ENCODE data around the gene SBK3.
"Not testable (repeated sequence)": the region's sequence is repeated elsewhere in the genome, so short reads cannot be mapped to it uniquely, and the experiment has no call there.

SBK3 gene, protein sequence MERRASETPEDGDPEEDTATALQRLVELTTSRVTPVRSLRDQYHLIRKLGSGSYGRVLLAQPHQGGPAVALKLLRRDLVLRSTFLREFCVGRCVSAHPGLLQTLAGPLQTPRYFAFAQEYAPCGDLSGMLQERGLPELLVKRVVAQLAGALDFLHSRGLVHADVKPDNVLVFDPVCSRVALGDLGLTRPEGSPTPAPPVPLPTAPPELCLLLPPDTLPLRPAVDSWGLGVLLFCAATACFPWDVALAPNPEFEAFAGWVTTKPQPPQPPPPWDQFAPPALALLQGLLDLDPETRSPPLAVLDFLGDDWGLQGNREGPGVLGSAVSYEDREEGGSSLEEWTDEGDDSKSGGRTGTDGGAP

DNA sequence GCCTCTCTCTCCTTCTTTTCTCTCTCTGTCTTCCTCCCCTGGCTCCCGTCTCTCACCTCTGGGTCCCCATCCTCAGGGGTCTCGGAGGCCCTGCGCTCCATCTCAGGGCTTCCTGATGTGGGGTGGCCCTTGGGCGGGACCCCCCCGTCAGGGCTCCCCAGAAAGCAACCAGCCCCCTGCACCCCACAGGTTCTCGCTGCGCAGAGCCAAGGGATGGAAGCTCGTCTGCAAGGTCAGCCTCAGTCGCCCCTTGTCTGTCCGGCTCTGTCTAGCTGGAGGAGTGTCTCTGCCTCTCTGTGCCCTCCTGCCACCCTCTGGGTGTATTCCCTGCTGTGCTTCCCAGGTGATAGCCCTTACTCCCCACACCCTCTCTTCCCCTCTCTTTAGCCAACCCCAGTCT lies at the start of gene SBK3:
Gene SBK3 (minus strand): TSS at position 101 of the 400 bp plus-strand sequence. CDS start 0 bp downstream, at position 101.
- H3K9me3 Mint-ChIP-seq, result no peaks in the 10 kb centered on the region
- H3K36me3 Mint-ChIP-seq (ENCODE audit: low read depth), result no peaks in the 10 kb centered on the region
- no peak for DNase-seq (ENCODE audit: low spot score)
- H3K4me3 Mint-ChIP-seq, result no peak within 1 kb of the TSS
- peaks cover 5% of the 10 kb centered on the region for H3K27me3 Mint-ChIP-seq (ENCODE audit: low read depth)
- no peak within 1 kb of the TSS for H3K27ac Mint-ChIP-seq
- H3K4me1 Mint-ChIP-seq (ENCODE audit: low read depth), result no peaks in the 10 kb centered on the region

DNA sequence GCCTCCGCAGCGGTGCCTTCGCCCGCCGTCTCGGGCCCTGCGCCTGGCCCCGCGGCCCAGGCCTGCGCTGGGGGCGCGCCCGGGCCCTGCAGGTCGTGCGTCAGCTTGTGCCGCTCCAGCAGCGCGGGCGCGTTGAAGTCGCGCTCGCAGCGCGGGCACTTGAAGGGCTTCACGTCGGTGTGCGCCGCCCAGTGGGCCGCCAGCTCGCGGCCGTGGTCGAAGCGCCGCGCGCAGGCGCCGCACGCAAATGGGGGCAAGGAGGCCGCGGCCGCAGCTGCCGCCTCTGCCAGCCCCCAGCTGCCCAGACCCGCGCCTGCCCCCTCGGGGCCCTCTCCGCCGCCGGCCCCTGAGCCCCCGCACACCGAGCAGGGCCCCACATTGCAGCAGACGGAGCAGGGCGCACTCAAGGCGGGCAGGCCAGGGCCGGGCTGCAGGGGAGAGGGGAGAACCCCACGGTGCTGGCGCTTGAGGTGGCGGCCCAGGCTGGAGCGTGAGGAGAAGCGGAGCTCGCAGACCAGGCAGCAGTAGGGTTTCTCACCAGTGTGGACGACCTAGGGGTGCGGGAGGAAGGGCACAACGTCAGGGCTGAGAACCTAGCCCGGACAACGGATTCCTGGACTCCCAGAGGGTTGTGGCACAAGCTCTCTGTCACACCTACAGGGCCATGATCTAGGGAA lies 47.9 kb upstream of the SBK3 start:
- Mint-ChIP-seq H3K27ac (no peak overlapping the region), H3K9me3 (no peaks in the 10 kb centered on the region), H3K36me3 (ENCODE audit: low read depth) (peaks cover 34% of the 10 kb centered on the region), H3K27me3 (ENCODE audit: low read depth) (no peaks in the 10 kb centered on the region), H3K4me1 (ENCODE audit: low read depth) (peaks cover 2% of the 10 kb centered on the region), H3K4me3 (no peak overlapping the region)
- DNase-seq (ENCODE audit: low spot score), result no peak

DNA sequence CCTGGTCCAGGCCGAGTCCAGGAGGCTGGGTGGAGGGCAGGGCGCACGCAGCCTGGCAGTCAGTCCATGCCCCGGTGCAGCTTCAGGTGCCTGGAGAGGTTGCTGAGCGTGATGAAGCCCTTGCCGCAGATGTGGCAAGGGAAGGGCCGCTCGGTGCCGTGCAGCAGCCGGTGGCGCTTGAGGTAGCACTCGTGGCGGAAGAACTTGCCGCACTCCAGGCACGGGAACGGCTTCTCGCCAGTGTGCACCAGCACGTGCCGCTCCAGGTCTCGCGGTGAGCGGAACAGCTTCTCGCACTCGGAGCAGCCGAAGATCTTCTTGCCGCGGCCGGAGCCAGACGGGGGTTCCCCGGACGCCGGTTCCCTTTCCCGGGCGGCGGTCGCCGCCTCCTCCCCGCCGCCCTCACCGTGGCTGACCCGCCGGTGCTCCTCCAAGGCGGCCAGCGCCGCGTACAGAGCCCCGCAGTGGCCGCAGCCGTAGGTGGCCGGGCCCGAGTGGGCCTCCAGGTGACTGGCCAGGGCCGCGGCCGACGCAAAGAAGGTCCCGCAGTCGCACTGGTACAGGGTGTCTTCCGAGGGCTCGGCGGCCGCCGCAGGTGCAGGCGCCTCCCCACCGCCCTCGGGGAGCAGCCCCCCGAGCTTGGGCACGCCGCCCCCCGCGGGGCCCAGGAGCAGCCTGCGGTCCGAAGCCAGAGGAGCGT lies 47.2 kb upstream of the SBK3 start:
- peaks cover 34% of the 10 kb centered on the region for H3K36me3 Mint-ChIP-seq (ENCODE audit: low read depth)
- no peaks in the 10 kb centered on the region for H3K27me3 Mint-ChIP-seq (ENCODE audit: low read depth)

DNA sequence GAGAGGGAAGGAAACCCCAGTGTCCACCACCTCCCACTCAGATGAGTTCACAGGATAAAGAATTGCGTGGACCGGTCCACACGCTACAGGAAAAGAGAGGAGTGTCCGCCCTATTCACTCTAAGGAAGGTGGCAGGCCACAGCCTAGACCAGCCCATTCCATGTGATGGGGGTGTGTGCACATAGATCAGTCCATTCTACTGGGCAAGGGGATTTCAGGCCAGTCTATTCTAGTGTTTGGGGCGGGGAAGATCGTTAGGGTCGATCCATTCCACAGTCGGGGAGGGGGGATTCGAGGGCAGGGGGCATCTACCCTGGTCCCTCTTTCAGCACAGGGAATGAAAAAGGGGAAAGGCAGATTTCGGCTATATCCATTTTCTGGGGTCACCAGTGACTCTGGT lies 46.2 kb upstream of the SBK3 start:
- H3K9me3 Mint-ChIP-seq, result no peaks in the 10 kb centered on the region
- peaks cover 29% of the 10 kb centered on the region for H3K36me3 Mint-ChIP-seq (ENCODE audit: low read depth)
- H3K27me3 Mint-ChIP-seq (ENCODE audit: low read depth), result peaks cover 7% of the 10 kb centered on the region
- no peak for DNase-seq (ENCODE audit: low spot score)
- H3K27ac Mint-ChIP-seq, result no peak overlapping the region
- H3K4me1 Mint-ChIP-seq (ENCODE audit: low read depth), result peaks cover 5% of the 10 kb centered on the region
- H3K4me3 Mint-ChIP-seq, result no peak overlapping the region

More for the DNA sequence above, 47.2 kb upstream of the SBK3 start:
- Mint-ChIP-seq H3K4me1 (ENCODE audit: low read depth) (no peaks in the 10 kb centered on the region), H3K4me3 (no peak overlapping the region), H3K27ac (no peak overlapping the region), H3K9me3 (no peaks in the 10 kb centered on the region)
- no peak for DNase-seq (ENCODE audit: low spot score)

DNA sequence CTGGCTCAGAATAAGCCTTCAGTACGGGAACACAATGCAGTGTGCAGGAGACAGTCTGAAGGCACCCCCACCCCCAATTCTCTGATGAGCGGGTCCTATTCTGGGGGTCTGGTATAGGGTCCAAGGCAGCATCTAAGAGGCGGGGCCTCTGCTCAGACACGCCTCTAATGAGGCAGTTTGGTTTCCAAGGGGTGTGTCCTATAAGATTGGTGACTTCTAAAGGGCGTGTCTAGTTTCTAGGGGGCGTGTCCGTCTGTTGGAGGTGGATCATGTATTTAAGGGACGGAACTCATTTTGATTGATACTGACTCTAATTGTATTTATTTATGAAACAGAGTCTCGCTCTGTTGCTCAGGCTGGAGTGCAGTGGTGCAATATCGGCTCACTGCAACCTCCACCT lies 45.3 kb upstream of the SBK3 start:
- H3K9me3 Mint-ChIP-seq, result no peaks in the 10 kb centered on the region
- no peak overlapping the region for H3K4me3 Mint-ChIP-seq
- peaks cover 6% of the 10 kb centered on the region for H3K4me1 Mint-ChIP-seq (ENCODE audit: low read depth)
- peaks cover 7% of the 10 kb centered on the region for H3K27me3 Mint-ChIP-seq (ENCODE audit: low read depth)
- H3K36me3 Mint-ChIP-seq (ENCODE audit: low read depth), result peaks cover 20% of the 10 kb centered on the region
- no peak for DNase-seq (ENCODE audit: low spot score)
- no peak overlapping the region for H3K27ac Mint-ChIP-seq

DNA sequence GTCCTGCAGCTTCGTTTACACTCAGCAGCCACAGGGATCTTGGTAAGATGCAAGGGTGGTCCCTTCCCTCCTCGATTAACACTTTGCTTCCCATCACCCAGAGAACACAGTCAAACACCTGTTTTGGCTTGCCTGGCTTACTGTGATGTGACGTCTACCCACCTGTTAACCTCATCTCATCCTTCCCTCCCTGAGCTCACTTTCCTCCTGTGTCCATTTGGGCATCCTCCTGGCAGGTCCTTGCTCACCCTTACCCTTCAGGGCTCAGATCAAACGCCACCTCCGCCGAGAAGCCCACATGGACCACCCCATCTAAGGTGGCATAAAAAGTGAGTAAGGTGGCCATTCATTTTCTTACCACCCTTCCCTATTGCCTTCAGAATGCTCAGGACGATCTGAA lies 44.8 kb upstream of the SBK3 start:
- H3K36me3 Mint-ChIP-seq (ENCODE audit: low read depth), result peaks cover 15% of the 10 kb centered on the region
- H3K27me3 Mint-ChIP-seq (ENCODE audit: low read depth), result peaks cover 12% of the 10 kb centered on the region
- no peaks in the 10 kb centered on the region for H3K9me3 Mint-ChIP-seq
- DNase-seq (ENCODE audit: low spot score), result no peak
- H3K27ac Mint-ChIP-seq, result no peak overlapping the region
- H3K4me1 Mint-ChIP-seq (ENCODE audit: low read depth), result peaks cover 10% of the 10 kb centered on the region
- no peak overlapping the region for H3K4me3 Mint-ChIP-seq

DNA sequence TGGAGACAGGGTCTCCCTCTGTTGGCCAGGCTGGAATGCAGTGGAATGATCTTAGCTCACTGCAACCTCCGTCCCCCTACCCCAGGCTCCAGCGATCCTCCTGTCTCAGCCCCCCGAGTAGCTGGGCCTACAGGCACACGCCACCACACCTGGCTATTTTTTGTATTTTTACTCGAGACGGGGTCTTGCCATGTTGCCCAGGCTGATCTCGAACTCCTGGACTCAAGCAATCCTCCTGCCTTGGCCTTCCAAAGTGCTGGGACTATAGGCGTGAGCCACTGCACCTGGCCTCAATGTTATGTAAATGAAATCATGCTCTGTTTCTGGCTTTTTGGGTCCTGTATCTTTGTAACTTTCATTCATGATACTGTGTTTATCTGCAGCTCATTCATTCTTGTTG lies 43.4 kb upstream of the SBK3 start:
- Mint-ChIP-seq H3K27ac (no peak overlapping the region), H3K4me3 (no peak overlapping the region), H3K27me3 (ENCODE audit: low read depth) (peaks cover 16% of the 10 kb centered on the region), H3K36me3 (ENCODE audit: low read depth) (peaks cover 8% of the 10 kb centered on the region), H3K9me3 (no peaks in the 10 kb centered on the region), H3K4me1 (ENCODE audit: low read depth) (peaks cover 10% of the 10 kb centered on the region)
- no peak for DNase-seq (ENCODE audit: low spot score)

DNA sequence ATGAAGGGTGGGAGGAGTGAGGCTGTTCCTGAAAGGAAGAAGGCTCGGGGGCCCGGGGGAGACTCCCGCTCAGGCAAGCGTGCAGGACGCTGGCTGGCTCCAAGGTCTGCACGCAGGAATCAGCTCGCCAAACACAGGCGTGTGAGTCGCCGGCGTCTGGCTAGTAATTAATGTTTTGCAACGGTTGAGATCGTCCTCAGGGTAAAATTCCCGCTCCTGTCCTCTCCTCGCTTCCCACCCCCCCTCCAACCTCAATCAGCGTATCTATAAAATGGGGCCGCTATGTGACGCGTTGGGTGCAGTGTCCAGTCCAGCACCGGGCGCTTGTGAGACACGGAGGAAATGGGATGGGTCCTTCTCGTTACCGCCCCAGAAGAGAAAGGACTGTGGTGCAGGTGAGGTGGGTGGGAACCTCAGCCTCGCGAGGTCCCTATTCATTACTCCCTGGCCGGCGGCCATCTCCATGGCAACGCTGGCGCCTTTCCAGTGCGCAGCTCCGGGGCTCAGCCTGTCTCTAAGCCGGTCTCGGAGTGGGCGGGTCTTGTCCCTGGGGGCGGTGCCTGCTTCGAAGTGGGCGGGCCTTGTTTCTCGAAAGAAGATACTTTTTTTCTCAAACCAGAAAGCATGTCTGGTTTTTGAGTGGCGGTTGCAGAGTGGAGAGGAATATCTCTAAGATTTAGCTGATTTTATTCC lies 41.8 kb upstream of the SBK3 start:
- H3K27ac Mint-ChIP-seq, result no peak overlapping the region
- H3K36me3 Mint-ChIP-seq (ENCODE audit: low read depth), result peaks cover 6% of the 10 kb centered on the region
- peaks cover 12% of the 10 kb centered on the region for H3K4me1 Mint-ChIP-seq (ENCODE audit: low read depth)
- H3K27me3 Mint-ChIP-seq (ENCODE audit: low read depth), result peaks cover 16% of the 10 kb centered on the region
- H3K9me3 Mint-ChIP-seq, result no peaks in the 10 kb centered on the region
- peak; percentile 86 for DNase-seq (ENCODE audit: low spot score)
- H3K4me3 Mint-ChIP-seq, result peak overlapping the region; percentile 80

DNA sequence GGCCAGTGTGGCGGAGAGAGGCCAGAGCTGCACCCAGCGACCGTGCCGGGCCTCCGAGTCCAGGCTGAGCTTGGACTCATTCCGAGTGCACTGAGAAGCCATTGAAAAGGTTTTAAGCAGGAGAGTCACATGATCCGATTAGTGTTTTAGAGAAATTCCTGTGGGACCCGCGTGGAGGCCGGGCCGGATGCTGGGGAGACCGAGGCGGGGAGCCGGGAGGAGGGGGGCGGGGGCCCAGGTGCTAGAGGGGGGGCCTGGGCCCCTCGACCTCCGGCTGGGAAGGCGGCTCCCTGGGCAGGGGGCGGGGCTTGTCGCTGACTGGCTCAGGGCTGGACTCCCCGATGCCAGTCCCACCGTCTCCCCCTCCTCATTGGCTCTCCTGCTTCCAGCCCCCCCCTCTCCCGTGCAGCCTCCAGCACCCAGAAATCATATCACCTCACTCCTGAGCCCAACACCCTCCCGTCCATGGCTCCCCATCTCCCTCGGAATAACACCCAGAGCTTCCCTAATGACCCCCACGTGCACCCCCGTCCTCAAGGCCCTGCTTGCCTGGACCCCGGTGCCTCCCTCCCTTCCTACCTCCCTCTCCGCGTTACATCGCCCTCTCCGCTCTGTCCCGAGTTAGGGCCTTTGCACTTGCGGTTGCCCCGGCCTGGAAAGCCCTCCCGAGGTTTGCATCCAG lies 40.5 kb upstream of the SBK3 start:
- Mint-ChIP-seq H3K4me1 (ENCODE audit: low read depth) (peaks cover 19% of the 10 kb centered on the region), H3K36me3 (ENCODE audit: low read depth) (no peaks in the 10 kb centered on the region), H3K27me3 (ENCODE audit: low read depth) (peaks cover 16% of the 10 kb centered on the region), H3K9me3 (no peaks in the 10 kb centered on the region), H3K27ac (no peak overlapping the region), H3K4me3 (peak overlapping the region; percentile 32)
- no peak for DNase-seq (ENCODE audit: low spot score)

DNA sequence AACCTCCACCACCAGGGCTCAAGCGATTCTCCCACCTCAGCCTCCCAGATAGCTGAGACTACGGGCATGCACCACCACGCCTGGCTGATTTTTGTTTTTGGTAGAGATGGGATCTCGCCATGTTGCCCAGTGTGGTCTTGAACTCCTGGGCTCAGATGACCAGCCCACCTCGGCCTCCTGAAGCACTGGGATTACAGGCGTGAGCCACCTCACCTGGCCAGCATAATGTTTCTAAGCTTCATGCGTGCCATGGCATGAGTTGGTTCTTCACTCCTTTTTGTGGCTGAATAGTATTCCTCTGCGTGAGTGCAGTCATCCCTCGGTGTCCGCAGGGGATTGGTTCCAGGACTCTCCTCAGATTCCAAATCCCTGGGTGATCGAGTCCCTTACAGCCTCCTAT lies 39.5 kb upstream of the SBK3 start:
- H3K4me1 Mint-ChIP-seq (ENCODE audit: low read depth), result peaks cover 23% of the 10 kb centered on the region
- H3K4me3 Mint-ChIP-seq, result no peak overlapping the region
- no peaks in the 10 kb centered on the region for H3K9me3 Mint-ChIP-seq
- no peak overlapping the region for H3K27ac Mint-ChIP-seq
- H3K27me3 Mint-ChIP-seq (ENCODE audit: low read depth), result peaks cover 16% of the 10 kb centered on the region
- peaks cover under 1% of the 10 kb centered on the region for H3K36me3 Mint-ChIP-seq (ENCODE audit: low read depth)
- DNase-seq (ENCODE audit: low spot score), result no peak

DNA sequence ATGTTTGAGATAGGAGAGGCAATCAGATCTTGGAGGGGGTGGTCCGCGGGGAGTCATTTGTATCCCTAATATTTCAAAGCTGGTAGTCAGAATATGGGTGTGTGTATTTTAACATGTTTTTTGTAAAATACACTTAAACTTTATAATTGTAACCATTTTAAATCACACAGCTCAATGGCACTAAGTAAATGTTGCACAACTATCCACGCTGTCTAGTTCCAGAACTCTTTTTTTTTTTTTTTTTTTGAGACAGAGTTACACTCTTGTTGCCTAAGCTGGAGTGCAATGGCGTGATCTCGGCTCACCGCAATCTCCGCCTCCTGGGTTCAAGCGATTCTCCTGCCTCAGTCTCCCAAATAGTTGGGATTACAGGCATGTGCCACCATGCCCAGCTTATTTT lies 38.6 kb upstream of the SBK3 start:
- H3K4me3 Mint-ChIP-seq; H3K9me3 Mint-ChIP-seq; H3K36me3 Mint-ChIP-seq (ENCODE audit: low read depth); H3K27ac Mint-ChIP-seq; DNase-seq (ENCODE audit: low spot score): not testable (repeated sequence)
- peaks cover 27% of the 10 kb centered on the region for H3K4me1 Mint-ChIP-seq (ENCODE audit: low read depth)
- H3K27me3 Mint-ChIP-seq (ENCODE audit: low read depth), result peaks cover 16% of the 10 kb centered on the region

DNA sequence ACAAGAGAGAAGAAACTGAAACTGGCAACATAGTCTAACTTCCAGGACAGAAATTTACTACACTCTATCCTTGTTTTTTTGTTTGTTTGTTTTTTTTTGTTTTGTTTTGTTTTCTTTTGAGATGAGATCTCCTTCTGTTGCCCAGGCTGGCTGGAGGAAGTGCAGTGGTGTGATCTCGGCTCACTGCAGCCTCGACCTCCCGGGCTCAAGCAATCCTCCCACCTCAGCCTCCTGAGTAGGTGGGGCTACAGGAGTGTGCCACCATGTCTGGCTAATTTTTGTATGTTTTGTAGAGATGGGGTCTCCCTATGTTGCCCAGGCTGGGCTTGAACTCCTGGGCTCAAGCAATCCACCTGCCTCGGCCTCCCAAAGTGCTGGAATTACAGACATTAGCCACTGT lies 36.9 kb upstream of the SBK3 start:
- not testable (repeated sequence) for H3K4me3 Mint-ChIP-seq; H3K36me3 Mint-ChIP-seq (ENCODE audit: low read depth); DNase-seq (ENCODE audit: low spot score); H3K9me3 Mint-ChIP-seq; H3K27ac Mint-ChIP-seq
- Mint-ChIP-seq H3K27me3 (ENCODE audit: low read depth) (peaks cover 14% of the 10 kb centered on the region), H3K4me1 (ENCODE audit: low read depth) (peaks cover 24% of the 10 kb centered on the region)

DNA sequence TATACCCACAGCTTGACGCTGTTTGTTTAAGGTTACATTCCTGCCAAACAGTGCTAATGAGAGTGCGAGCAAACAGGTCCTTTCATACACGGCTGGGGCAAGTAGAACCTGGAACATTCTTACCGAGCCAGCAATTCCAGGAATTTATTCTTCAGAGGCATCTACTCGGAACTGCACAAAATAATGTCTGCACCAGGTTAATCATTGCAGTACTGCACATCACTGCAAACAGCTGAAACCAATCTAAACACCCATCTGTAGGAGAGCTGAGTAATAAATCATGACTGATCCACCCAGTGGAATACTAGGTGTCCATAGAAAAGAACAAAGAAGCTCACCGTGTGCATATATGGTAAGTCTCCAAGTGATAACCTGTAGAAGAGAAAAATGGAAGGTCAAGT lies 36.5 kb upstream of the SBK3 start:
- Mint-ChIP-seq H3K9me3 (no peaks in the 10 kb centered on the region), H3K4me1 (ENCODE audit: low read depth) (peaks cover 21% of the 10 kb centered on the region), H3K27me3 (ENCODE audit: low read depth) (peaks cover 11% of the 10 kb centered on the region), H3K36me3 (ENCODE audit: low read depth) (peaks cover 7% of the 10 kb centered on the region), H3K27ac (no peak overlapping the region), H3K4me3 (no peak overlapping the region)
- DNase-seq (ENCODE audit: low spot score), result no peak

Measured in T-helper 2 cell treated with Interferon-gamma antibody and Interleukin-4, amounts not matched to agents 5 μg/mL and 100 μg/mL, for 36 hours (primary cell).